ENCODE data around the gene ACRBP.

The ACRBP gene

DNA sequence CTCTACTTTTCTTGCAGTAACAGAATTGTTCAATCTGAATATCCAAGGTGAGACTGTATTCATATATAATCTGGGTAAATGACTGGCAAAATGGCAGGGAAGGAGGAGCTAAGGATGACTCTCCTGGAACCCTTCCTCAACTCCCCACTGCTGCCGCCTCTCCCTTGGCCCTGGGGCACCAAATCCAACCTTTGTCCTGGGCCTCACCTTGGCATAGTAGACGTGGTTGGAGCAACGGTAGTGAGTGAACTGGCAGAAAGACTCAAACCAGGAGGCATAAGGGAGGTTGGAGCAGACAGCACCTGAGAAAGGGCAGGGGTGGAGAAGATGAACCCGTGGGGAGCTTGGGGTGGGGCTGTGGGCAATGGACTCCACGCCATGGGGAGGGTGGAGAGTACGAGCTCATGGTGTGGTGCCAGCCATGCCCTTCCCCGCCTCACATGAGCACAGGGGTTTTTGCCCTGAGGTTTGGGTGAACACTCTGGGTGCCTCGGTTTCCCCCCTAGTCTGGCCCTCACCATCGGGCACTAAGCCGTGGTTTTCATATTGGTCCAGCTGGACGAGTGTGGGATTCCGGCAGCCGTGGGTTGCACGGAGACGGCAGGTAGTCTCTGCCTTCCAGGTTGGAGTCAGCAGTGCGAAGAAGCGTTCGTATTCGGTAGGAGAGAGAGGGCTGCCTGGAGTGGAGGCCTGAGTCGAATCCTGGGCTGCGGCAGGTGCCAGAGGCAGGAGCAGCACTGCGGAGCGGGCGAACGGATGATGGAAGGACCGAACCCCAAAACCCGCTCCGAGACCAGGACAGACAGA, 753 bp downstream of the ACRBP start:
- no peak for DNase-seq

DNA sequence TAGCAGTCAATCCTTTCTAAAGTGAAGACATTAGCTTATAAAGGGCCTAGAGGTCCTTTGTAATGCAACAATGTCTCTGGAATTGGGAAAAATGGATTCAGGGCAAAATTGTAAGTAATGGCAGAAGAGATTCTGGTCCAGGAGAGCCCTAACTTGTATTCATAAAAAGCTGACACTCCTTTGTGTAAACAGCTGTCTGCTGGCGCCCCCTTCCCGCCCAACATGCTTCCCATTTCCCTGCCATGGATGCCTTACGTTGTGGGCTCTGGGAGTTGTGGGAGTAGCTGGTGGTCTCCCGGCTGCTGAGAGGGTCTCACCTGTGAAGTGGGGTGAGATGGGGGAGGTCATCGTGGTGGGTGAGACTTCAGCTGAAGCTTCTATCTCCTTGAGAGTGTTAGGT, 2.3 kb downstream of the ACRBP start:
- DNase-seq = no peak

DNA sequence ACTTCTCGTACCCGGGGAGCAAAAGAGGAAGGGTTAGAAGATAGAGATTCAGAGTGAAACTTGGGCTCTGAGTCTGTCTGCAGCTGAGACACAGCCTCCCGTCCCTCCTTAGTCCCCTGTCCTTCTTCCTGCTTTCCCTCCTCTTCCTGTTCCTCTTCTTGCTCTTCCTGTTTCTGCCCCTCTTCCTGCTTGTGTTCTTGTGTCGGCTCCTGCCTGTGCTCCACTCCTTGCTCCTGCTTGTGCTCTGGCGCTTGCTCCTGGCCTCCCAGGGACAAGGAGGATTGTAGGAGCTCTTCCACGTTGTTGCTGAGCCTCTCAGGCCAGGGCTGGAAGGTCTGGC, 3.0 kb downstream of the ACRBP start:
- no peak for DNase-seq

DNA sequence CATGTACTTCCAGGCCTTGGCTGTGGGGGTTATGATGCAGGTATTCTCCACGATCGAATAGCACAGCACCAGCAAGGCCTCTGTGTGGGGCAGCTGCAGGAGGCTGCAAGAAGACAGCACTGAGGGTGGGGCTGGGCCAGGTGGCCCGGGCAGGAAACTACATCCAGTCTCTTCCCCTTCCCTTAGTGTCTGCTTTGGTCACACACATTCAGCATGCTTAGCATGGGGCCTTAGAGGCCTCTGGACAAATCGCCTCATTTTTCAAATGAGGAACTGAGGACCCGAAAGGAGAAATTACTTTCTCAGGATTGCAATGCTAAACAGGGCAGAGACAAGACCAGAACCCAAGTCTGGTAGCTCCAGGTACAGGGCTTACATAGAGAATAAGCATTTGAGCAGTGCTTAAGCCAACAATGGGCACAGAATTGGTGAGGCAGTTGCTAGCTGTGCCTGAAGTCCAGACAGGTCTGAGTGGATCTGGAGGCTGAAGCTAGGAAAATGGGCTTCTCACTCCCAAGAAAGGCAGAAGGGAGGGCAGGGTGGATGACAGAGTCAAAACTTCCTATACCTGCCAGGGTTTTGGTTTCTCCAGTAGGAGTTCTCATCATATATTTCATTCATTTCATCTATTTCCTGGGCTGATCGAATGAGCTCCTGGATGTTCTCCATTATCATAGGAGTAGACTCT, 3.5 kb downstream of the ACRBP start:
- no peak for DNase-seq

DNA sequence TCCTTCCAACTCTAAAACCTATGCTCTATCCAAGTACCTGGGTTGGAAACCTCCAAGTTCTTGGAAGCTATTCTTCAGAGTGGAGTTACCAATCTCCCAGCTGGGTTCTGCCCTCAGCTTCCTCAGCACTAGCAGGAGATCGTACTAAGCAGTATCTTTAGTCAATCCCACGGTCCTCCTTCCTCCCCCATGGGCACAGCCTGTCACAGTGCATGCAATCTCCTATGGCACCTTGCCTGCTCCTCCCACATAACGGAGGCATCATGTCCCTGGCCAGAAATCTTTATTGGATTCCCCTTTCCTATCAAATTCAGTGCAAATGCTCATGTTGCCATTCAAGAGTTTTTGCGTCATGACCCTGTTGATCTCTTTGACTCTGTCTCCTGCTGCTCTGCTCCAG, 6.1 kb downstream of the ACRBP start:
- DNase-seq = no peak

DNA sequence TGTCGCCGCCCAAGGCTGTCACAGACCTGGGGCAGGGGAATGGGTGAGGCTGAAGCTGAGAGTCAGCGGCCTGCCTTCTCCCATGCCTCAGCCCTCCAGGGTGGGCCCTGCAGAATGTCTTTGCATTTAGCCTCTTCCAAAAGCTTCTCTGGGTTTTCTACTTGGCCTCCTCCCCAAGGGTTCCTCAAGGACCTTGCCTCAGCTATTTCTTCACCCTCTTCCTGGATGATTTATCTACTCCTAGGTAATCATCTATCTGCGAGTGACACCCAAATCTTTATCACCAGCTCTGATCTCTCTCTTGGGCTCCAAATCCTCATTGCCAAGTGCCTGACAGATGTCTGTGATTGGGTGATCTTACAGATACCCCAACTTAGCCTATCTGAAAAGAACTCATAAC, 6.7 kb downstream of the ACRBP start:
- no peak for DNase-seq

DNA sequence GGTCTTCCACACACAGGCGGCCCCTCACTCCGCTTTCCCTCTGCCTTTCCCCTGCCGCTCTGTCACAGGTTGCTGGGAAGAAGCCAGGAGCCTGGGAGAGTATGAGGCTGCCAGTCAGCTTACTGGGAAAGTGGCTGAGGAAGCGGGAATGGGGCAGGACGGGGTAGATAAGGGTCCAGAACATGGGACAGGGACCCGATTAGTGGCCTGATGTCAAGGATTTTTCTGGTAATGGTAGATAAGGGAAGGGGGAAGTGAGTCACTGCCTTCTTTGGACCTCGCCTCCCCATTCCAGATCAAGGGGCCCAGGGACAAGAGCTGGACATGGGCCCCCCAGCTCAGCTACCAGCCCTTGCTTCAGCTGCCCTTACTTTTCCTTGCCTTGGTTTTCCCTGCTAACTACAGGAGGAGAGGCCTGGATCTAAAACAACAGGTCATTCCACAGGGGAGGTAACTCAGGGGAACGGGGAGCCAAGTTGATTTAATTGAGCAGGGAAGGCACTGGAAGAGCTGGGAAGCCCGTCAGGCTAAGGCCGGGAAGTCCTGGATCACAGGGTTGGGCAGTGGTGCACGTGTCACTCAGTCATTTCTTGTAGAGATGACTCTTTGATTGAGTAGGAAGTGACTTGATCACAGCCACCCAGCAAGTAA, 8.0 kb downstream of the ACRBP start:
- no peak for DNase-seq

DNA sequence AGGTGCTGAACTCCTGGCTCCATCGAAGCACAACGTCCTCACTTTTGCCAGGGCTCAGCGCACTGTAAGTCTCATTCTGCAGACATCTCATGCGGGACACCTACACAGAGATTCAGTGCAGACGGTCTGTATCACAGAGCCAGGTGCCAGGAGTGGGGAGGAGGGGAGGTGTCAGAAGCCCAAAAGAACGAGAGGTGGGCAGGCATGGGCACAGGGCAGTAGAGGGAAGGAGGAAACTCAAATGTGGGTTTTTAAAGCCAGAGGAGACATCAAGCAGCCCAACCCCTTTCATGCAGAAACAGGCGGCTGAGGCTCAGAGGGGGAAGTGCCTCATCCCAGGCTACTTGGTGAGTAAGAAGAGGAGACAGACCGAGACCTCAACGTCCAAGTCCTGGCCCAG, 8.9 kb downstream of the ACRBP start:
- no peak for DNase-seq

DNA sequence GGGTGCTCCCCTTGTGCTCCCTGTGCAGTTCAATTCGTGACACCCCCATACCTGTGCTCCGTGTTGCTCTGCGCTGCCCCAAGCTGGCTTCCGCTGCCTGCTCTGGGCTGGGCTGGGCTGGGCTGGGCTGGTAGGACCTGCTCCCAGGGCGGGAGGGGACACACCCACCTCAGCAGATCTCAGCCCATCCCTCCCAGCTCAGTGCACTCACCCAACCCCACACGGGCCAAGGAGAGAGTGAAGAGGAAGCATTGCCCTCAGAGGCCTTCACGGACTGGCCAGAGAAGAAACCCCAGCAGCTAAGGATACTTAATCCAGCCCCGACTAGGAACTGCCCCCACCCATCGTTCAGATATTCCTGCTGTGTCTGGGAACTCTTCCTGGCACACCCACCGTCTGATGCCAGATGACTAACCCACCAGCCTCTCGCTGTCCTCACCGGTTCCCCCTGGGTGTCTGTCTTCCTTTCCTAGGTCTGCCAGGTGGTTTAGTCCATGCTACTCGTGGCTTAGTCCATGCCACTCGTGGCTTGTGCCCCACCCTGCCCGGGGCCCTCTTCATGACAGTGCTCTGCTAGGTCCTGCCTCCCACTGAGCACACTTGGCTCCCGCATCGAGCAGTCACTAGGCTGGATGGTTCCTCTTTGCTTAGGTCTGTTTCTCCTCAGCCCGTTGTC, 11.2 kb downstream of the ACRBP start, which contains the start of gene LPAR5:
LPAR5 (minus strand) TSS at position 104 of the 676 bp plus-strand sequence. CDS start 14,711 bp downstream, outside the sequence.
- DNase-seq = no peak

DNA sequence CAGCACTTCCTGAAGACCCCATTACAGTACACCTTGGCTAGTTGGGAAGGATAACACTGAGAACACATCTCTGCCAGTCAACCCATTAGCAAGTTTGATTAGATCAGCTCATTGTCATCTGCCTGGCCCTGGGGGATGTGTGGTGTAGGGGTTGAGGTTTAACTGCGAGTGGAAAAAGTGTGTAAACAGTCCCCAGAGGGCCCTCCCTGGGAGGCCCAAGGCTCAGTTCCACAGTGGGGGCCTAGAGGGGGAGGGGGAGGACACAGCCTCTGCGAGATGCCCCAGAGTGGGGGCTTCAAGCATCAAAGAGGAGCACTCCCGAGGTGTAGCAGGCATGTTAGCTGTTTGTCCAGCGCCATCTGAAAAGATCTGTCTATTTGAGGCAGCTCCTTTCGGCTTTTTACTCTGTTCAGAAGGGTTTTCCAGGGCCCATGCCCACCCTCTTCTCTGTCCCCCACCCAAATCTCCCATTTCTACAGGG, 11.8 kb downstream of the ACRBP start:
- peak; percentile 49 for DNase-seq

DNA sequence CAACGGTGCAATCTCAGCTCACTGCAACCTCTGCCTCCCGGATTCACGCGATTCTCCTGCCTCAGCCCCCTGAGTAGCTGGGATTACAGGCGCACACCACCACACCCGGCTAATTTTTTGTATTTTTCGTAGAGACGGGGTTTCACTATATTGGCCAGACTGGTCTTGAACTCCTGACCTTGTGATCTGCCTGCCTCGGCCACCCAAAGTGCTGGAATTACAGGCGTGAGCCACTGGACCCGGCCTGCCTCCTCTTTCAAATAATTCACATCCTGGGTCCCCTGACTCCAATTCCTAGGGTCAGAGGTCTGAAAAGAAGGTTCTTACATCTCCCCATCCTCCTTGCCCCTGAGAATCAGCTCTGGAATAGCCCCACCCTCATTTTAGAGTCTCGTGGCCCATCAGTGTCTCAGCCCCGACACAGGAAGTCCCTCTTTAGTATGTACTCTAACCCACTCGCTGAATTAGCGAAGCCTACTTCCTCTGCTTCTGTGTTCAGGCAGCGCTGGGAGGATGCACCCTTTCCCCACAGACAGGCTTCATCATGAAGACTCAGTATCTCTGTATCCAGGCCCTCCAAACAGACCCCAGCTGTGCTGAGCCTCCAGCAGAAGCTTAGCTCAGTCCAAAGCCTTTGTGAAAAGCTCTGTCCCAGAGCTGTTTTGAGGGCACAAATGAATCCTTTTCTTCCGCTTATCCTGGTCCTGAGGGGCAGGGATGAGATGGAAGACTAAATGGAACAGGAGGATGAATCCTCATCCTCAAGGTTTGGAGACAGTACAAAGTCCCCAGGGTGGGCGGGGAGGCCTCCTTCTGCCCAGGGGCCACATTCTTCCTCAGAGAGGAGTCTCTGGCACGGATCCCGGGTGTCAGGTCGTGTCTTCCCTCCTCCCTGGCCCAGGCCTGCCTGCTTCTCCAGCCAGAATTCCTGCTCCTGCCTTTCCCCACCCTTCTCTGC, 14.9 kb downstream of the ACRBP start:
- peak; percentile 50 for DNase-seq

DNA sequence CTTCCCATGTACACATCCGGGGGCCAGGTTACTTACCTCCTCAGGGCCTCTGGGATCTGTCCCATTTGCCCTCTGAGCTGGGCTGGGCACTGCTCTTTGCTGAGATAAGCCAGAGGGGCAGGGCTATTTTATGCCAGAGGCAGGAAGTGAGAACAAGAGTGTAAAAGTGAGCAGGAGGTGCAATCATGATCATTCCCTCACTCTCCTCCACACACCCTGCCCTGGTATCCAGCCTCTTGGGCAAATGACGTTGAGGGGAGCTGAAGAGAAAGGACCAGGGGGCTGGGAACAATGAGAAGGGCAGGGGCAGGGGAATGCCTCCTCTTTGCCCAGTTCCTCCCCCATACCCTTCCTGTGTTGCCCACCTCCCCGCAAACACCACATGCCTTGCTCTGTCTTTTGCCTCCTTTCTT, 15.7 kb downstream of the ACRBP start:
- DNase-seq = no peak

DNA sequence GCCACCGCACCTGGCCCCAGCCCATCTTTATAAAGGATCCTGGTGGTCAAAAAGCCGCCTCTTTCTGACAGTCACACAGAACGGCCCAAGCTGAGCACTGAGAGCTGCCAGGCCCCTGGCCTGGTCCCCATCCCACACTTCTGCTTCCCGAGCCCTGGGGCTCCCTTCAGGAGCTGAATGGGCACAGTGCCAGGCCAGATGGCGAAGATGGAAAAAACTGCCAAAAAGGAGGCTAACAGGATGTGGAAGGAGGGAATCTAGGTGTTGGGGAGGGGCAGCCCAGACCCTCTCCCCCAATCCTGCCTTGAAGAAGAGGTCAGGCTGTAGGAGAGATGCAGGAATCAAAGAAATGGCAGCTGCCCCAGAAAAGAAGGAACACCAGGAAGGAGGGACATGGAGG, 16.5 kb downstream of the ACRBP start:
- DNase-seq = no peak

DNA sequence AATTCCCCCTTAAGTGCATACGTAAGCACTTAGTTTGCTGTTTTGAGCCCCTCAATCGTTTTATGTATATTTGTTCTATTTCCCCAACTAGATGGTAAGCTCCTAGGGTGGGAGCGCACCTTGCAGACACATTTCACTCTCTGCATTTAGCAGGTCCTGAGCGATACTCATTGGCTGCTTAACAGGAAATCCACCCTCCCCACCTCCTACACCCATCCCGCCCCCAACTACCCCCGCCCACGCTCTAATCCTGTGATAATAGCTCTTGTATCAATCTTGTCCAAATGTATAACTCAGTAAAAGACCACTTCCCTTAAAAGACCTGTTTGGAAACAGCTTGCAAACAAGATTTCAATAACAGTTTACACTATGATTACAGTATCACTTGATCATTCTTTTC, 19.6 kb downstream of the ACRBP start:
- DNase-seq = no peak

DNA sequence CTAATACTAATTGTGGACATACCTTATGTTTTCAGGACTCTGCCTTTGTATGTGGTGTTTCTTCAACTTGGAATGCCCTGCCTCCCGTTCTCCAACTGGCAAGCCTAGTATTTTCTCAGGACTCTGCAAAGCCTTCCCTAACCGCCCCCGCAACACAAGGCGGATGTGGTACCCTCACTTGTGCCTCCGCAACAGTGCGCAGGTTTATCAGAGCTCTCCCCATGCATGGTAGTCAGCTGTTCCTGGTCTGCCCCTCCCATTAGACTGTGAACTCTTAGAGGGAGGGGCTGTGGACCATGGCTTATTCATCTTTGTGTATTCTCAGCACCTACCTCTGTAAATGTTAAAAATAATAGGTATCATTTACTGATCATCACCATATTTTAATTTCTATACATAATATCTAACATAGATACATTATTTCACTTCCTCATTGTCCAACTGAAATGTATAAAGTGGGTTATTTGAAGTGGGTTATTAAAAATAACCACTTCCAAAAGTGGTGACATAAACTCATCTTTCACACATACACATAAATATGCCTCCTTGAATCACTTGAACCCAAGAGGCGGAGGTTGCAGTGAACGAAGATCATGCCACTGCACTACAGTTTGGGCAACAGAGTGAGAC, 20.5 kb downstream of the ACRBP start:
- no peak for DNase-seq

DNA sequence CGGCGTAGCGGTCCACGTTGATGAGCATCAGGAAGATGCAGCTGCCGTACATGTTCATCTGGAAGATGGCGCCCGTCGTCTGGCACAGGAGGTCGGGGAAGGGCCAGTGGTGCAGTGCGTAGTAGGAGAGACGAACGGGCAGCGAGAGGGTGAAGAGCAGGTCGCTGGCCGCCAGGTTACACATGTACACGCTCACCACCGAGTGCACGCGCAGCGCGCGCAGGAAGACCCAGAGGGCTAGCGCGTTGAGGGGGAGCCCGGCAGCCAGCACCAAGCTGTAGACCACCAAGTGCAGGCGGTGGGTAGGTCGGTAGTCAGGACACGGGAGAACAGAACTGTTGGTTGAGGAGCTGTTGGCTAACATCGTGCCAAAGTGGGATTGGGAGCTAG, 26.4 kb downstream of the ACRBP start:
- DNase-seq = no peak

DNA sequence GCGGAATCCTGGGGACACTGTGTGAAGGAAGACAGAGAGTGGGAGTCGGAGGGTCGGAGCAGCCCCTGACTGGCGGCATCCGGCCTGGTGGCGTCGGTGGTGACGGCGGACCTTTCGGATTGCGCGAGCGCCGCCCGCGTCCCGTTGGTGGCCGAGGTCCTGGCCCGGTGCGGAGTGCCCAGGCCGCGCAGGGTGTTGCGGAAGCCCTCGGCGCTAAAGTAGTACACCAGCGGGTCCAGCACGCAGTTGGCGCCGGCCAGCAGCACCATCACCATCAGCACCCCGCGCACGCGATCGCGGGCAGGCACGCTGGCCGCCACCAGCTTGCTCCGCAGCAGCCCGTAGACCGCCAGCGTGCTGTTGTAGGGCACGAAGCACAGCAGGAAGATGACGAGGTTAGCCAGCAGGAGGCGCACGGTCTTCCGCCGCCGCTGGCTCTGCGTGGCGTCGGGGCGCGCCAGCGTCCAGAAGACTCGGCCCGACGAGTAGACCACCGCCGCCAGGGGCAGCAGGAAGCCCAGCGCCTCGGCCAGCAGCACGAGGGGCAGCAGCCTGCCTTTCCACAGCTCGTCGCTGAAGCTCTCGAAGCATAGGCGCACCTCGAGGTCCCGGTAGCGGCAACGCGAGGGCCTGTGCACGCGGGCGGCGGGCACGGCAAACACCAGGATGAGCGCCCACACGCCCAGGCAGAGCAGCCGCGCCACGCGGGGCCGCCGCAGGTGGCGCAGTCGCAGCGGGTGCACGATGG, 26.9 kb downstream of the ACRBP start:
- DNase-seq = peak; percentile 66

DNA sequence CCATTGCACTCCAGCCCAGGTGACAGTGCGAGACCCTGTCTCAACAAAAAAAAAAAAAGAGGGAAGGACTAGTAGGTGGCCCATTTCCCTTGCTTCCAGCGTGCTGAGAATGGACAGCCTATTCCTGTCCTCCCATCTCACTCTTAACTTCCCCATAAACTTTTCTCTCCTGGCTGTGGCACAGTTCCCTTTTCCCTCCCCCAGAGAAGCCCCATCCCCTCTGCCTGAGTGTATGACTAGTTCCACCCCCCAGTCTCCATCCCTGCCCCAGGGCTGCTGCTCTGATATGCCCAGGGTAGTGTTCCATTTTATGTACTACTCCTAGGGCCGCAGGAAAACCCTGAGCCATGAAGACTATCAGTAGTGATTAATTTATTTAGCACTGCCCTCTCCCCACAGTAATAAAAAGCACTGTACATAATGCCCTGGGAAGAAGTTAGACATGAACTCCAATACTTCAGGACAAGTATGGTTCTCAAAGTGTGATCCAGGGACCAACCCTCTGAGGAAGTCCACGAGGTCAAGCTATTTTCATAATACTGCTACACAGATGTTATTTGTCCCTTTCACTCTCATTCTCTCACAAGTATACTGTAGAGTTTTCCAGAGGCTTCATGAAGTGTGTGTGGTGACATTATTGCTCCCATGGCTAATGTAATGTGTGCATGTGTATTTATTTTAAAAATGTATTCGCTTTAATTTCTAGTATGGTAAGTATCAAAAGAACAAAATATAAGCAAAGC, 28.6 kb downstream of the ACRBP start:
- DNase-seq = no peak

DNA sequence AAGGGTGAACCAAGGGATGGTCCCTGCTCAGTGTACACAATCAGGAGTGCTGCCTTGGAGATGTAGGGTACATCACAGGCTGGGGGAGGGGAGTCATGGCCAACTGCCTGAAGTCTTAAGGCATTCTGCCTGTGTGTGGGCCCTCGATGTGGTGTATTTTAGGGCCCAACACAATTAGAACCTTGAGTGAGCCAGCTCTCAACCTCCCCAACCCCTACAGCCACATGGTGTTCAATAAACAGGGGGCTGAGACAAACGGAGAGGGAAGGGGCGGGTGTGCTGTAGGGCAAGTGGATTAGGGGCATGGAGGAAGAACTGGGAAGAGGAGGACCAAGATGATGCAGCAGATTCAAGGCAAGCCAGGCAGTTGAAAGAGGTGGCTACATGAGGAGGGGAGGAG, 31.4 kb downstream of the ACRBP start:
- DNase-seq = no peak

DNA sequence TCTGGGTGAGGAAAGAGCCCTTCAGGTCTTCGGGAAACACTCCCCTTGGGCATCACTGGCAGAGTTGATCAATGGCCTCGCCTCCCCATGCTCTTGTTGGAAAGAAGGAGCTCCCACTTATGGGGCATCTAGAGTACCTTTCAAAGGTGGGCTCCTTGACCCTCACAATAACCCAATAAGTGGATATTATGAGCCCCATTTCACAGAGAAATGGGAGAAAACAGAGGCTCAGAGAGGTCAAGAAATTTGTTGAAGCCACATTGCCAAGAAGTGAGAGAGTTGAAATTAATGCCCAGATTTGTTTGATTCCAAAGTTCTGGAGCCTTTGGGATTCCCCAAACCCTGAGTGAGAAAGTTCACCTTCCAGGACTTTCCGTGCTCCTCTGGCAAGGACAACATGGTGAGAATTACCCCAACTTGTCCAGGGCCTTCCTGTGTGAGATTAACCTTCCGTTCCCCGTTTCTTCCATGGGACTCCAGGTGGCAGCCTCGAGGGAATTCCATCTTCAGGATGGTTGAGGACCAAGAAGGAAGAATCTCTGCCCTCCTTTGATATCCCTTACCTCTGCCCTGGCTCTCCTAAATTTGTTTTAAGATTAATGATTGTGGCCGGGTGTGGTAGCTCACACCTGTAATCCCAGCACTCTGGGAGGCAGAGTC, 32.6 kb downstream of the ACRBP start:
- no peak for DNase-seq
